ENCODE data around the gene PLA2G2F. TPM values are rescaled to one million over a fixed set of nuclear protein-coding genes. Genes with fewer than 3 reads are reported as not detected.

The PLA2G2F gene
- total and polyA plus RNA-seq, 2 donors (not counting 3 experiments of a cell fraction or from before 2014, with no cell fraction given), result not detected

- H3K9me1 ChIP-seq (replicated peaks; ENCODE audit: control insufficient read depth, extremely low read depth, insufficient read depth, low read length), result no peaks in the 10 kb centered on the region
- POLR2A ChIA-PET, result interaction anchor here (0.7 kb wide), 1 partner anchor 38 kb away, joined by 4 read pairs; no protein-coding TSS in a partner anchor
- FAIRE-seq (no peak), DNase-seq (ENCODE audit: low read depth, low spot score) (no peak)
- no peak within 1 kb of the TSS for H3K27ac ChIP-seq (ENCODE audit: insufficient read depth, low read depth, low read length)
- H3K36me3 ChIP-seq (ENCODE audit: control insufficient read depth in 2 of 2, extremely low read depth in 1 of 2, insufficient read depth in 2 of 2, low read length in 2 of 2), result no peaks in the 10 kb centered on the region
- no peaks in the 10 kb centered on the region for H4K20me1 ChIP-seq (replicated peaks; ENCODE audit: control insufficient read depth, extremely low read depth, insufficient read depth, low read length)
- no peak within 1 kb of the TSS for H3K4me3 ChIP-seq (replicated peaks in 1 of 3; ENCODE audit: insufficient read depth in 1 of 3, low read depth in 1 of 3, low read length in 3 of 3)
- dilution Hi-C loops (cut with MboI; ENCODE audit: extremely low pct_ligation_motif_present, low sequenced_read_pairs) (no loop called here), intact Hi-C loops (cut with micrococcal nuclease) (no loop called here)
- H3K4me2 ChIP-seq (ENCODE audit: insufficient read depth, low read length), result no peak within 1 kb of the TSS
- no peak within 1 kb of the TSS for H2AFZ ChIP-seq (ENCODE audit: low read depth, low read length)
- peaks cover 0 to 1% of the 10 kb centered on the region in 2 experiments for H3K27me3 ChIP-seq (ENCODE audit: control insufficient read depth in 2 of 2, insufficient read depth in 2 of 2, low read length in 2 of 2)
- BruUV-seq (replicated peaks), result no TSS peak
- H3K79me2 ChIP-seq (ENCODE audit: control insufficient read depth, insufficient read depth, low read length), result no peaks in the 10 kb centered on the region
- CTCF ChIA-PET, result interaction anchor here (1.4 kb wide), 1 partner anchor 11 kb away, joined by 3 read pairs; no protein-coding TSS in a partner anchor
- H3K9me3 ChIP-seq (replicated peaks; ENCODE audit: control insufficient read depth, insufficient read depth, low read length), result no peaks in the 10 kb centered on the region
- no peaks in the 10 kb centered on the region for H3K4me1 ChIP-seq (ENCODE audit: control insufficient read depth, extremely low read depth, insufficient read depth, low read length)
- H3K9ac ChIP-seq (replicated peaks; ENCODE audit: extremely low read depth, insufficient read depth, low read length), result no peak within 1 kb of the TSS
- no peak for TF ChIP-seq JUN (IDR thresholded peaks at IDR 0.05; ENCODE audit: borderline replicate concordance, insufficient read depth, insufficient read length, low read depth)
- TF ChIP-seq FOS (IDR thresholded peaks at IDR 0.05; ENCODE audit: borderline replicate concordance, insufficient read depth, low read length), result no peak
- no peak for TF ChIP-seq MYC (IDR thresholded peaks at IDR 0.05; ENCODE audit: low read depth, low read length)
- TF ChIP-seq CTCF (IDR thresholded peaks at IDR 0.05; ENCODE audit: extremely low read depth in 1 of 2, insufficient read depth in 1 of 2, low read depth in 1 of 2, low read length in 2 of 2), result no peak
- TF ChIP-seq GATA2 (IDR thresholded peaks at IDR 0.05; ENCODE audit: insufficient read depth, insufficient read length, low read depth, low read length), result no peak
- no peak for TF ChIP-seq MAX (IDR thresholded peaks at IDR 0.05; ENCODE audit: insufficient read depth, insufficient read length)
Measured at GRCh38 chr1:20119347-20119746, 19.8 kb upstream of the PLA2G2F start, which contains the start of gene PLA2G2D. TSS of gene PLA2G2D (minus strand) at chr1:20119536. CDS start at chr1:20119498, 38 bp downstream.

Data from endothelial cell of umbilical vein (primary cell).